Measurements from ENCODE around the gene RPL13A.

RPL13A gene

GRCh38 chr19:49497047-49497788, 9.8 kb downstream of the RPL13A start:
- intact Hi-C loops (cut with micrococcal nuclease), result loop anchor here (2.0 to 5.0 kb wide), 2 partner anchors 144 to 180 kb away; partner anchors contain the start of genes PRMT1 and RRAS
- H3K4me3 Mint-ChIP-seq, result peak overlapping the region; percentile 99
- peak overlapping the region; percentile 99 for H3K27ac Mint-ChIP-seq
- H3K27me3 Mint-ChIP-seq, result peaks cover 3% of the 10 kb centered on the region
- H3K36me3 Mint-ChIP-seq (ENCODE audit: low read depth), result peaks cover 58% of the 10 kb centered on the region
- H3K9me3 Mint-ChIP-seq, result no peaks in the 10 kb centered on the region
- peaks cover 34% of the 10 kb centered on the region for H3K4me1 Mint-ChIP-seq (ENCODE audit: low read depth)

GRCh38 chr19:49497789-49498103, 10.3 kb downstream of the RPL13A start:
- peaks cover 34% of the 10 kb centered on the region for H3K4me1 Mint-ChIP-seq (ENCODE audit: low read depth)
- H3K27ac Mint-ChIP-seq, result no peak overlapping the region
- no peaks in the 10 kb centered on the region for H3K9me3 Mint-ChIP-seq
- peak overlapping the region; percentile 99 for H3K4me3 Mint-ChIP-seq
- peaks cover 3% of the 10 kb centered on the region for H3K27me3 Mint-ChIP-seq
- intact Hi-C loops (cut with micrococcal nuclease), result loop anchor here (2.0 to 5.0 kb wide), 2 partner anchors 143 to 180 kb away; partner anchors contain the start of genes PRMT1 and RRAS
- H3K36me3 Mint-ChIP-seq (ENCODE audit: low read depth), result peaks cover 53% of the 10 kb centered on the region

- Mint-ChIP-seq H3K4me1 (ENCODE audit: low read depth) (peaks cover 34% of the 10 kb centered on the region), H3K4me3 (no peak overlapping the region), H3K27me3 (peaks cover 3% of the 10 kb centered on the region), H3K27ac (peak overlapping the region; percentile 37), H3K36me3 (ENCODE audit: low read depth) (peaks cover 46% of the 10 kb centered on the region), H3K9me3 (no peaks in the 10 kb centered on the region)
- intact Hi-C loops (cut with micrococcal nuclease), result loop anchor here (5.0 kb wide), 1 partner anchor 179 kb away; the partner anchor contains the start of gene PRMT1
These were observed 11.1 kb downstream of the RPL13A start for GRCh38 chr19:49498475-49498874.

- peak overlapping the region; percentile 37 for H3K27ac Mint-ChIP-seq
- H3K4me3 Mint-ChIP-seq, result no peak overlapping the region
- peaks cover 3% of the 10 kb centered on the region for H3K27me3 Mint-ChIP-seq
- H3K4me1 Mint-ChIP-seq (ENCODE audit: low read depth), result peaks cover 34% of the 10 kb centered on the region
- intact Hi-C loops (cut with micrococcal nuclease), result loop anchor here (5.0 kb wide), 1 partner anchor 178 kb away; the partner anchor contains the start of gene PRMT1
- no peaks in the 10 kb centered on the region for H3K9me3 Mint-ChIP-seq
- peaks cover 45% of the 10 kb centered on the region for H3K36me3 Mint-ChIP-seq (ENCODE audit: low read depth)
These were observed 11.7 kb downstream of the RPL13A start for GRCh38 chr19:49499030-49499670.

GRCh38 chr19:49502866-49503581, 15.6 kb downstream of the RPL13A start:
- Mint-ChIP-seq H3K36me3 (ENCODE audit: low read depth) (peaks cover 24% of the 10 kb centered on the region), H3K4me3 (no peak overlapping the region), H3K27ac (no peak overlapping the region), H3K4me1 (ENCODE audit: low read depth) (peaks cover 44% of the 10 kb centered on the region), H3K9me3 (no peaks in the 10 kb centered on the region), H3K27me3 (peaks cover 6% of the 10 kb centered on the region)
- intact Hi-C loops (cut with micrococcal nuclease), result no loop called here

- peaks cover 47% of the 10 kb centered on the region for H3K4me1 Mint-ChIP-seq (ENCODE audit: low read depth)
These were observed 16.2 kb downstream of the RPL13A start for GRCh38 chr19:49503582-49503962.

GRCh38 chr19:49506575-49507105, 19.2 kb downstream of the RPL13A start:
- Mint-ChIP-seq H3K9me3 (no peaks in the 10 kb centered on the region), H3K27me3 (peaks cover 2% of the 10 kb centered on the region), H3K4me1 (ENCODE audit: low read depth) (peaks cover 47% of the 10 kb centered on the region), H3K27ac (peak overlapping the region; percentile 73), H3K36me3 (ENCODE audit: low read depth) (no peaks in the 10 kb centered on the region), H3K4me3 (no peak overlapping the region)
- intact Hi-C loops (cut with micrococcal nuclease), result loop anchor here (1.0 kb wide), 2 partner anchors 41 to 64 kb away; no protein-coding TSS in a partner anchor

More at GRCh38 chr19:49503582-49503962, 16.2 kb downstream of the RPL13A start:
- no peak overlapping the region for H3K4me3 Mint-ChIP-seq
- no peaks in the 10 kb centered on the region for H3K9me3 Mint-ChIP-seq
- H3K27ac Mint-ChIP-seq, result no peak overlapping the region
- H3K27me3 Mint-ChIP-seq, result peaks cover 6% of the 10 kb centered on the region
- intact Hi-C loops (cut with micrococcal nuclease), result no loop called here
- peaks cover 19% of the 10 kb centered on the region for H3K36me3 Mint-ChIP-seq (ENCODE audit: low read depth)

- intact Hi-C loops (cut with micrococcal nuclease), result no loop called here
- peaks cover 7% of the 10 kb centered on the region for H3K36me3 Mint-ChIP-seq (ENCODE audit: low read depth)
- H3K27me3 Mint-ChIP-seq, result peaks cover 2% of the 10 kb centered on the region
- H3K4me3 Mint-ChIP-seq, result no peak overlapping the region
- peaks cover 56% of the 10 kb centered on the region for H3K4me1 Mint-ChIP-seq (ENCODE audit: low read depth)
- H3K9me3 Mint-ChIP-seq, result no peaks in the 10 kb centered on the region
- H3K27ac Mint-ChIP-seq, result peak overlapping the region; percentile 73
These were observed 20.5 kb downstream of the RPL13A start for GRCh38 chr19:49507803-49508494.

GRCh38 chr19:49512970-49513745, 25.8 kb downstream of the RPL13A start:
- Mint-ChIP-seq H3K9me3 (no peaks in the 10 kb centered on the region), H3K4me3 (peak overlapping the region; percentile 99), H3K4me1 (ENCODE audit: low read depth) (peaks cover 76% of the 10 kb centered on the region), H3K36me3 (ENCODE audit: low read depth) (peaks cover 57% of the 10 kb centered on the region), H3K27ac (peak overlapping the region; percentile 92), H3K27me3 (no peaks in the 10 kb centered on the region)
- intact Hi-C loops (cut with micrococcal nuclease), result no loop called here

- Mint-ChIP-seq H3K9me3 (no peaks in the 10 kb centered on the region), H3K27ac (peak overlapping the region; percentile 92), H3K4me1 (ENCODE audit: low read depth) (peaks cover 79% of the 10 kb centered on the region), H3K36me3 (ENCODE audit: low read depth) (peaks cover 63% of the 10 kb centered on the region), H3K27me3 (no peaks in the 10 kb centered on the region), H3K4me3 (peak overlapping the region; percentile 99)
- intact Hi-C loops (cut with micrococcal nuclease), result no loop called here
These were observed 26.3 kb downstream of the RPL13A start for GRCh38 chr19:49513746-49514118.

GRCh38 chr19:49514151-49514550, 26.7 kb downstream of the RPL13A start:
- Mint-ChIP-seq H3K4me3 (peak overlapping the region; percentile 99), H3K27ac (peak overlapping the region; percentile 92)
- intact Hi-C loops (cut with micrococcal nuclease), result no loop called here

GRCh38 chr19:49515767-49516166, 28.4 kb downstream of the RPL13A start:
- Mint-ChIP-seq H3K4me1 (ENCODE audit: low read depth) (peaks cover 75% of the 10 kb centered on the region), H3K9me3 (no peaks in the 10 kb centered on the region), H3K27ac (peak overlapping the region; percentile 92), H3K27me3 (no peaks in the 10 kb centered on the region), H3K4me3 (peak overlapping the region; percentile 99), H3K36me3 (ENCODE audit: low read depth) (peaks cover 83% of the 10 kb centered on the region)
- intact Hi-C loops (cut with micrococcal nuclease), result no loop called here

More at GRCh38 chr19:49514151-49514550, 26.7 kb downstream of the RPL13A start:
- H3K4me1 Mint-ChIP-seq (ENCODE audit: low read depth), result peaks cover 81% of the 10 kb centered on the region
- no peaks in the 10 kb centered on the region for H3K9me3 Mint-ChIP-seq
- peaks cover 67% of the 10 kb centered on the region for H3K36me3 Mint-ChIP-seq (ENCODE audit: low read depth)
- no peaks in the 10 kb centered on the region for H3K27me3 Mint-ChIP-seq

- Mint-ChIP-seq H3K4me3 (no peak overlapping the region), H3K27ac (peak overlapping the region; percentile 79), H3K36me3 (ENCODE audit: low read depth) (peaks cover 99% of the 10 kb centered on the region), H3K27me3 (no peaks in the 10 kb centered on the region), H3K4me1 (ENCODE audit: low read depth) (peaks cover 63% of the 10 kb centered on the region), H3K9me3 (no peaks in the 10 kb centered on the region)
- intact Hi-C loops (cut with micrococcal nuclease), result no loop called here
These were observed 30.6 kb downstream of the RPL13A start for GRCh38 chr19:49518033-49518432.
